GM21717 (cell line): ENCODE data around the gene TRPV6.

Source experiments
- ATAC-seq: cut with Tn5 transposase; IDR thresholded peaks from one replicate; pipeline ENCODE4 v1.9.1; 2021; ENCODE audit warnings: mild to moderate bottlenecking, moderate library complexity; ENCODE audit not compliant: unreplicated experiment

Gene TRPV6

GRCh38 chr7:142885311-142886230 is at the start of gene TRPV6:
TSS of gene TRPV6 (minus strand) at chr7:142885745.
- ATAC-seq = no peak

DNA sequence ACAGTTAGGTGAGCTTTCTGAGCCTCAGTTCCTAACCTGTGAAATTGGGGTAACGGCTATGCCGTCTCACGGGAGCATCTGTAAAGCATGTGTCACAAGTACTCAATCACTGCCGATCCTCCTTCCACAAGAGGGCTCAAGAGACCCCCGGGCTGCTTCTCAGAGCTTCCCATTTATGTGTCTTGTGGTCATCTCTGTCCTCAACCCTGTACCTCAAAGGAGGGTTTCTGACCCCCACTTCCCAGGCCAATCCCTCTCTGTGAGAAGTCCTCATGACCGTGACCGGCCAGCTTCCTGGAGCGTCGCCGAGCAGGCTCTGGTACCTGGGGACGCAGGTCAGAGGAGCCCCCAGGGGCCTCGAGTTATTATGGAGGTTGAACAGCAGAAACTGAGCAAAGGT is 48.5 kb upstream of the TRPV6 start:
- no peak for ATAC-seq

- ATAC-seq = no peak
Measured at GRCh38 chr7:142933624-142934023, 48.1 kb upstream of the TRPV6 start, which contains the start of gene TRPV5. TSS of gene TRPV5 (minus strand) at chr7:142933746. CDS start at chr7:142933459, 287 bp downstream.

DNA sequence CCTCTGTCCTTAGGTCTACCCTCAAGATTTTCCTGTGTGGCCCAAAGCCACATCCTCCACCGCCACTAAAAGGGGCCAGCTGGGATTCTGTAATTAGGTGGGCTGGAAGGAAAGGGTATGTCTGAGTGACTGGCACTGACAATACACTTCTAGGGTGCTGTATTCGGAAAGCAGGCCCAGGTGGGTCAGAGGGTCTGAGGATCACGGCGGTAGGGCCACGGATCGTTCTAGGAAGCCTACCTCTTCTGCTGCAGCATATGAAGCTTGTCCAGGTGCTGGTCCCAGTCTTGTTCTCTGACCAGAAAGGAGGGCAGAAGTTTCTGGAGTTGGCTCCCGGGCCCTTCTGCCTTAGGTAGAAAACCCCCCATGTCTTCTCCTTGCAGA is 47.5 kb upstream of the TRPV6 start:
- ATAC-seq = no peak

DNA sequence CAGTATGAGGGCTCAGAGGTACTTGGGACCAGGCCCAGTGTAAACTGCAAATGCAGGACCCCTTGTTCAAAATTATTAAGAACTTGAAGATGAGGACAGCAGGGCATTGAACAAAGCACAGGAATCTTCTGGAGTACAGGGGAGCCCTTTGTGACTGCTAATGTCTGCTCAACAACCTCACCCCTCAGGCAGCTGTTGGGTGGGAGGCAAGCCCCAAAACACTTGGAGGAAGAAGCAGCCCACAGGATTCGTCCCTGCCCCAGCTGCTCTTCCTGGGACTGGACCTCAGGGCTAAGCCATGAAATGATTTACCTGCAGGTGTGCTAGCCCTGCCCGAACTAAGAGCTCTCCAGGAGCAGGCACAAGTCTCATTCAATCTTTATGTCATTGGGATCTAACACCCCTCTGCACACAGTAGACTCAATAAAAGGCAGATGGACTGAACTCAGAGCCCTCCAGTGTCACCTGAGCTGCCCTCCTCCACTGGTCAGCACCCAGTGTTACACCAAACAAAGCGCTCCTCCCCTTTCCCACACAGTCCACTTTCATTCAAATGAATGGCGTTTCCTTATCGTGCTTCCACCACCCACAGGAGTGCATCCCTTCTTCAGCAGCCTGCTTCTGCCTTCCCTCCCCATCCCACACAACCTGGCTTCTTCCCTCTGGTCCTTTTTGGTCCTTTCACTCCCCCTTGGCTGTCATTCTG is 47.0 kb upstream of the TRPV6 start:
- ATAC-seq = no peak

DNA sequence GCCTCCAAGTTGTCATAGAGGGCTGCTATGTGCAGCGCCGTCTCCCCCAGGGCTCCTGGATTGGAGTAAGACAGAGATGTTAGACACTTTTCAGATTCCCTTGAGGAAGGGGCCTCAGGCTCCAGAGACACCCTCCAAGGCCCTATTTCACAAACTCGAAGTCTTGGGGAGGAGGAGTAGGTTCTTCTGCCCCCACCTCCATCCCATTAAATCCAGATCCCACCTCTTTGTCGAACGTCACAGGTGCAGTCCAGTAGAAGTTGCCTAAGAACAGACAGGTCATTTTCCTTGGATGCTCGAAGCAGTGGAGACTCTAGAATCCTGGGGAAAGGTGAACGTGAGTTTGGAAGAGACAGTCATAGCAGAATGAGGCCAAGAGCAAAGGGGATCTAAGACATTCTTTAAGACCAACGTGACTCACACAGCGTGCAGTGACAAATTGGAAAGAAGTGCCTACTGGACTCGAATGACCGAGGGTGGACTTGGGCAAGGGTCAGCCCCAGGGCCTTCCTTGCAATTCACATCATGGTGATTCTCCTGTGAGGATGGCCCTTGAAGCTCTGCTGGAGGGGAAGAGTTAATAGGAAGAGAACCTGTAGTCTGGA is 44.7 kb upstream of the TRPV6 start:
- no peak for ATAC-seq

DNA sequence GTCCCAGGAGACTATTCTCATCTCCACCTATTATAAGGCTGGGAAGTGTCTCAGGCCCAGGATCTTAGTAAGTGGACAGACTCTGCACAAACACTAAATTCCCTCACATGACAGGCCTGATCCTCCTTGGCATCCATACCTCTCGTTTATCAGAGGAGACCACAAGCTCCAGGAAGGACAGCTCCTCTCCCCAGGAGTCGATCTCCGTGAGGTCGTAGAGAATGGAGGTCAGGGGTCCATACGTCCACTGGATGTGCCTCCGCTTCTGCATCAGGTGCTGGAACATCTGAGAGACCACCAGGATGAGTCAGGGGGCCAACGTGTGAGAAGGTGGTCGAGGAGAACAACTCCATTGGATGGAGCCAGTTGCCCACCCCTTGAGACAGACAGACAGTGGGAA is 42.4 kb upstream of the TRPV6 start:
- no peak for ATAC-seq

DNA sequence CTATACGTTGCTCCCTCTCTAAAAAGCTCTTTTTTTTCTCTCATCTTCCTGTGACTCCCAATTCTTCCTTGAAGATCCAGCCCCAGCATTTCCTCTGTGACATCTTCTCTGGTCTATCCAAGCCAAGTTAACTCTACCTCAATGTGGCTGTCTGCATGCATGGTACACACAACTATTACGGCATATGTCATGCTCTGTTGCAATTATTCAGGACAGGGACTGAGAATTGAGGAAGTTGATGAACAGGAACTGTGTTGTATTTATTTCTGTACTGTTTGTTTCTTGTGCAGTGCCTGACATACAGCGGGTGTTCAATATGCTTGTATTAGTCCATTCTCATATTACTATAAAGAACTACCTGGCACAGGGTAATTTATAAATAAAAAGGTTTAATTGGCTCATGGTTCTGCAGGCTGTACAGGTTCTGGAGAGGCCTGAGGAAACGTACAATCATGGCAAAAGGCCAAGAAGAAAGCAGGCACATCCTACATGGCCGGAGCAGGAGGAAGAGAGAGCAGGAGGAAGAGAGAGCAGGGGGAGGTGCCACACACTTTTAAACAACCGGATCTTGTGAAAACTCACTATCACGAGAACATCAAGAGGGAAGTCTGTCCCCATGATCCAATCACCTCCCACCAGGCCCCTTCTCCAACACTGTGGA is 41.7 kb upstream of the TRPV6 start:
- ATAC-seq = no peak

DNA sequence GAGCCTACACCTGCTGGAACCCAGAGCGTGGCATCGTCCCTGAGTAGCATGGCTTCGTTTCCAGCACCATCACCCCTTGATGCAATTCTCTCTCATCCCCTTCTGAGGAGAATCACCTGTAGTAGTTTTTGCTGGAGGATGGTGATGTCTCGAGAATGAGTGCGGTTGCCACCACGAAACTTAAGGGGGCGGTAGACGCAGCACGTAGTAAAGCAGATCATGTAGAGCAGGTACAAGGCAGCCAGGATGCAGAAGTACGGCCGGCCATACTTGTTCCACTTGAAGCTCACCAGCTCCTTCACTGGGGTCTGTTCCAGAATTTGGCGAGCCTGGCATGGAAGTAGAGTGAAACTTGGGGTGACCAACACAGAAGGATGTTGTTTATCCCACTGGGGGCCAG is 39.9 kb upstream of the TRPV6 start:
- ATAC-seq = no peak

DNA sequence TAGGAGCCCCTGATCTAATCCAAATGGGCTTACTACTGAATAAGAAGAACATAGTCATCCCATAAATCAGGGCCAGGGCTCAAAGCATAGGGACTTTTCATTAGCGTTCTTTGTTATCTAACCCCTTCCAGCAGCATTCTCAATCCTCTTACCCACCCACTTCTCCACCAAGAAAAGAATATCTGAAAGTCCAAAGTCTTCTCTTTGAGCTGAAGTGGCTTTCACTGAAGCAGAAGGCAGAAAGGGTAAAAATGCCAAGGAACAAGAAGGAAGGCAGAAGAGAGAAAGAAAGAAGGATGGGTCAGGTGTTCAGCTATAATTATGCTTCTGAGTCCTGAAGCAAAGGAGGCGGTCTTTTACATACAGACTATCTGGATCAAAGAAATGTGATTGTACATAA is 37.8 kb upstream of the TRPV6 start:
- no peak for ATAC-seq

GRCh38 chr7:142919656-142920055 is 34.1 kb upstream of the TRPV6 start:
- no peak for ATAC-seq

DNA sequence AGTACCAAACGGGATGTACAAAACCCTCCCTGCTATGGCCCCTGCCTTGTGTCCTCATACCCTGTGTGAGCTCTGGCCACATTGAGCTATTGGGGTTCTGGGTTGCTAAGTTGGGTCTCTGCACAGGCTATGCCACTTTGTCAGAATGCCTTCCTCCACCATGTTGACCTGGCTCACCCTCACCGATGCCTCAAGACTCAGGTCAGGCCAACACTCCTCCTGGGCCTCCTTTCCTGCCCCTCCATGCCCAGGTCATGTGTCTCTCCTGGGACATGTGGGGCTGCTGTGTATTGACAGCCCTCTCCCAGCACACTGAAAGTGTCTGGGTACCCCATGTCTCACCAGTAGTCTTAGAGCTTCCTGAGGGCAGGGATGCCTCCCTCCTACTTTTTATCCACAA is 33.4 kb upstream of the TRPV6 start:
- no peak for ATAC-seq

- ATAC-seq = no peak
Measured at GRCh38 chr7:142917447-142917846, 31.9 kb upstream of the TRPV6 start.

GRCh38 chr7:142916508-142916907 is 31.0 kb upstream of the TRPV6 start:
- no peak for ATAC-seq

DNA sequence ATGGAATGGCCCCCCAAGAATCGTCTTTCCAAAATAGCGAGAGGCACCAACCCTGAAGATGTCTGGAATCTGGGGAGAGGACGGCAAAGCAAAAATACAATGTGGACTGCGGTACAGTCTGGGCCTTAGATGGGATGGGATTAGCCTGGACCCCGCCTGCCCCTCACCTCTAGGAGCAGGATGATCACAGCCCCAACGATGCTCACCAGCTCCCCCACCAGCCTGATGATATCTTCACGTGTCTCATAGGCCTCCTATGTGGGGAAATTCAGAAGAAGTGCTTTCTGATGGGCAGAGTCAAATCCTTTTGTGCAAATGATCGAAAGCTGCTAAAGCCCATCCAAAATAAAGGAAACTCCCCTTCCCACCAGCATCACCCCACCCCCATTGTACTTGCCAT is 29.8 kb upstream of the TRPV6 start:
- ATAC-seq = no peak

DNA sequence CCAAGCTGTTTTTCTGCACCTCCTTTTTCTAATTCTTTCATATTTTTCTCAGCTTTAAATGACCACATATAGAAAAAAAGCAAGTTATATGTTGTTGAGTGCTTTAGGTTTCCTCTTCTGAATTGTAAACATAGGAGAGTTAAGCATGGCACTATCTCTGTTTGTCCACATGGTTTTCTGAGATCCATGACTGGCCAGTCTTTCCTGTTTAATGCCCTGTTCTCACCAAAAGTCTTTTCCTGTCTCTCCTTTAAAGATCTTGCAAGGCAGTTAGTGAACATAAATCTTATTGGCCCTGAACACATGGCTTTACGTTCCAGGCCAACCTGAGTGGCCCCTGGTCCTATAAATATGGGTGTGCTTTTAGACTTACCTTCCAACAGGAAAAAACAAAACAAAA is 28.6 kb upstream of the TRPV6 start:
- ATAC-seq = no peak

- ATAC-seq = no peak
Measured at GRCh38 chr7:142913566-142913965, 28.0 kb upstream of the TRPV6 start.

DNA sequence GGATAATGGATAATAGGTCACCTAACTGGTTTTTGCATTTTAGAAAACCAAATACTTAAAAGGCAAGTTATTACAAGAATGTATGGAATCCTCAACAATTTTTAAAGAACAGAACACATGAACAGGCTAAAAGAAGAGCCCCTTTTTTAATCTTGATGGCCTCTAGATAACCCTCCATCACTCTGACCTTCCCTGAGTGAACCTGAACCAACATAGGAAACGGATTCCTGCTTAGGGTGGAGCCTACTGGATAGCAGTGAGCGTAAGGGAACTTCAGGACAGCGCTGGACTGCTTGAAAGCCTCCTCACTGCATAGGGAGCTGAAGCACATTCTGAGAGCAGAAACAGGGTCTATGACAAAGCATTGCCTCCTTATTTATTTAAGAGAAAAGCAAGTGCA is 27.5 kb upstream of the TRPV6 start:
- ATAC-seq = no peak

DNA sequence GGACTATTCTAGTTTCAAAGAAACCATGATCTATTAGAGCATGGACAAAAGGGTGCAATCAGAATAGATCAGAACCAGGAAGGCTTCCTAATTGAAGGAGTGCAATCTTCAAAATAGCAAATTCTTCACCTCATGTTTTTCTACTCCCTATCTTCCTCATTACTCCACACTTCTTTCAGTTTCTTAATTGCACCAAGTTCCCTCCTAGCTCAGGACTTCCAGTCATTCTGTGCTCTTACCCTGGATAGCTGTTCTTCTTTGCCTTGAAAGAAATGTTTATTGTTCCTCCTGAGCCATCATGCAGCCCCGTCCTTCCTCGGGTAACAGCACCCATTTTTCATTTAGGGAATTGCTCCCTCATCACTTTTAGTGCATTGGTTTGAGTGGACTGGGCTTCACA is 24.9 kb upstream of the TRPV6 start:
- no peak for ATAC-seq

GRCh38 chr7:142910031-142910433 is 24.5 kb upstream of the TRPV6 start:
- ATAC-seq = no peak
